B cell (primary cell): ENCODE results near the gene DEAF1. TPM values are rescaled to one million over a fixed set of nuclear protein-coding genes. Genes with fewer than 3 reads are reported as not detected.

Source experiments
- ATAC-seq: fragments of 200-7000 bp; cut with Tn5 transposase; one replicate; pipeline ENCODE4 v1.10.0; 2021; ENCODE audit warnings: low read depth, mild to moderate bottlenecking, moderate number of reproducible peaks, moderate library complexity
- CTCF ChIA-PET: fragments of 350-600 bp; sonication (Branson Sonifier 250); formaldehyde crosslinking; loops from one replicate; lab custom pipeline; 2021; ENCODE audit warnings: antibody characterized with exemption, inconsistent platforms; lab: Charles Lee
- POLR2A ChIA-PET: fragments of 350-600 bp; sonication (Branson Sonifier 250); formaldehyde crosslinking; loops from one replicate; lab custom pipeline; 2021; ENCODE audit warnings: antibody characterized with exemption; lab: Charles Lee
- DNase-seq: peaks from one replicate; pipeline ENCODE4 v3.0.0; 2013
- H2AFZ ChIP-seq: 2 replicates; pipeline ENCODE4 v1.6.1; 2012; ENCODE audit warnings: mild to moderate bottlenecking, low read depth, low read length; ENCODE audit not compliant: insufficient read depth, poor library complexity, severe bottlenecking
- H3K27ac ChIP-seq, 2 donors: 1 replicate in 1 of 2; 2 replicates in 1 of 2; pipeline ENCODE4 v1.5.1; 2012 to 2013; ENCODE audit warnings: low read length in 2 of 2, mild to moderate bottlenecking in 2 of 2, moderate library complexity in 1 of 2
- H3K27me3 ChIP-seq, 4 experiments: fragments of 200-600 bp in 1 of 4; sonication (generic) in 1 of 4; replicated peaks in 1 of 4; 1 replicate in 2 of 4; 2 replicates in 2 of 4; pipeline versions ENCODE4 v1.6.1 to v1.7.0; 2013 to 2016; ENCODE audit warnings: low read length in 3 of 4, mild to moderate bottlenecking in 2 of 4, mixed read lengths in 1 of 4, moderate library complexity in 1 of 4; ENCODE audit not compliant: insufficient read depth in 4 of 4, control insufficient read depth in 3 of 4; ENCODE audit errors: control extremely low read depth in 1 of 4
- H3K36me3 ChIP-seq, 2 experiments: replicated peaks in 1 of 2; 1 replicate in 1 of 2; 2 replicates in 1 of 2; pipeline versions ENCODE4 v1.6.1 to v1.7.1; 2013; ENCODE audit warnings: low read length in 1 of 2; ENCODE audit not compliant: insufficient read depth in 2 of 2, control insufficient read depth in 1 of 2; ENCODE audit errors: control extremely low read depth in 1 of 2, extremely low read depth in 1 of 2
- H3K4me1 ChIP-seq, 2 donors: fragments of 200-600 bp in 1 of 2; sonication (generic) in 1 of 2; 1 replicate in 1 of 2; 2 replicates in 1 of 2; pipeline versions ENCODE4 v1.5.1 to v1.6.1; 2013 to 2017; ENCODE audit warnings: low read length in 2 of 2; ENCODE audit not compliant: control insufficient read depth in 2 of 2, insufficient read depth in 2 of 2
- H3K4me2 ChIP-seq: replicated peaks from 2 replicates; pipeline ENCODE3; 2012; ENCODE audit warnings: mild to moderate bottlenecking, low read depth, low read length; ENCODE audit not compliant: poor library complexity, severe bottlenecking
- H3K4me3 ChIP-seq, 5 experiments: fragments of 200-600 bp in 1 of 5; sonication (generic) in 1 of 5; 1 replicate in 3 of 5; 2 replicates in 2 of 5; pipeline versions ENCODE4 v1.5.1 to v1.7.0; 2011 to 2016; ENCODE audit warnings: low read length in 4 of 5, mild to moderate bottlenecking in 4 of 5, low read depth in 2 of 5, control low read depth in 1 of 5, moderate library complexity in 1 of 5; ENCODE audit not compliant: insufficient read depth in 1 of 5; ENCODE audit errors: control extremely low read depth in 1 of 5, extremely low read depth in 1 of 5
- H3K79me2 ChIP-seq: fragments of 200-600 bp; sonication (generic); one replicate; pipeline ENCODE4 v1.6.0; 2016; ENCODE audit warnings: low read length; ENCODE audit not compliant: control insufficient read depth, insufficient read depth
- H3K9ac ChIP-seq: fragments of 200-600 bp; sonication (generic); 2 replicates; pipeline ENCODE4 v1.6.1; 2017; ENCODE audit warnings: mild to moderate bottlenecking, low read length, moderate library complexity
- H3K9me3 ChIP-seq, 3 donors: one replicate each; pipeline versions ENCODE4 v1.6.1 to v1.7.1; 2013; ENCODE audit warnings: low read length in 2 of 3; ENCODE audit not compliant: control insufficient read depth in 2 of 3, insufficient read depth in 1 of 3; ENCODE audit errors: control extremely low read depth in 1 of 3
- H4K20me1 ChIP-seq: 2 replicates; pipeline ENCODE4 v1.6.0; 2012; ENCODE audit warnings: mild to moderate bottlenecking, low read length; ENCODE audit not compliant: insufficient read depth, control insufficient read depth, poor library complexity, severe bottlenecking
- H3K27ac Mint-ChIP-seq: one replicate; pipeline ENCODE4 v1.8.0; 2021; ENCODE audit warnings: mixed read lengths
- H3K27me3 Mint-ChIP-seq: one replicate; pipeline ENCODE4 v1.8.0; 2021; ENCODE audit warnings: mixed read lengths
- H3K4me1 Mint-ChIP-seq: one replicate; pipeline ENCODE4 v1.8.0; 2021; ENCODE audit warnings: mixed read lengths
- H3K4me3 Mint-ChIP-seq: one replicate; pipeline ENCODE4 v1.8.0; 2021; ENCODE audit warnings: mixed read lengths
- H3K9me3 Mint-ChIP-seq: one replicate; pipeline ENCODE4 v1.8.0; 2022; ENCODE audit warnings: mixed read lengths; ENCODE audit not compliant: insufficient read depth
- EZH2 ChIP-seq: IDR thresholded peaks from 2 replicates; pipeline ENCODE4 v1.6.1; 2012; ENCODE audit warnings: borderline replicate concordance, low read depth, mild to moderate bottlenecking, moderate library complexity, low read length; ENCODE audit not compliant: insufficient read depth, poor library complexity, severe bottlenecking
- WGBS: methylation state at CpG from one replicate; pipeline ENCODE4 v1.1.5; 2013; ENCODE audit warnings: missing lambda C conversion rate; ENCODE audit not compliant: insufficient coverage; 5-methylcytosine and 5-hydroxymethylcytosine counted together
- intact Hi-C: fragments of 100-400 bp; cut with micrococcal nuclease; formaldehyde crosslinking; loops from one replicate; pipeline ENCODE4 v1.10.0; 2022
- polyA plus RNA-seq: library from polyadenylated mRNA; depleted of rRNA; stranded (reverse); fragments of >200 nt; gene quantifications from 2 replicates; pipeline ENCODE4 v1.2.3, GENCODE V29; 2012
- total RNA-seq, 2 donors: library from RNA; stranded (reverse); fragments of 120-200 nt in 1 of 2; gene quantifications; 1 replicate in 1 of 2; 2 replicates in 1 of 2; pipeline versions ENCODE4 v1.2.3 to v1.2.4, GENCODE V29; 2013 to 2022
- TF ChIP-seq, protein P1 (sequence below): fragments of 200-600 bp; IDR thresholded peaks from one replicate; pipeline ENCODE4 v1.8.0; 2022; ENCODE audit warnings: antibody characterized with exemption, mild to moderate bottlenecking

Gene DEAF1
- total and polyA plus RNA-seq, 2 donors (not counting 1 experiment from before 2014, with no cell fraction given), result 31.8 to 53.6 TPM

DNA sequence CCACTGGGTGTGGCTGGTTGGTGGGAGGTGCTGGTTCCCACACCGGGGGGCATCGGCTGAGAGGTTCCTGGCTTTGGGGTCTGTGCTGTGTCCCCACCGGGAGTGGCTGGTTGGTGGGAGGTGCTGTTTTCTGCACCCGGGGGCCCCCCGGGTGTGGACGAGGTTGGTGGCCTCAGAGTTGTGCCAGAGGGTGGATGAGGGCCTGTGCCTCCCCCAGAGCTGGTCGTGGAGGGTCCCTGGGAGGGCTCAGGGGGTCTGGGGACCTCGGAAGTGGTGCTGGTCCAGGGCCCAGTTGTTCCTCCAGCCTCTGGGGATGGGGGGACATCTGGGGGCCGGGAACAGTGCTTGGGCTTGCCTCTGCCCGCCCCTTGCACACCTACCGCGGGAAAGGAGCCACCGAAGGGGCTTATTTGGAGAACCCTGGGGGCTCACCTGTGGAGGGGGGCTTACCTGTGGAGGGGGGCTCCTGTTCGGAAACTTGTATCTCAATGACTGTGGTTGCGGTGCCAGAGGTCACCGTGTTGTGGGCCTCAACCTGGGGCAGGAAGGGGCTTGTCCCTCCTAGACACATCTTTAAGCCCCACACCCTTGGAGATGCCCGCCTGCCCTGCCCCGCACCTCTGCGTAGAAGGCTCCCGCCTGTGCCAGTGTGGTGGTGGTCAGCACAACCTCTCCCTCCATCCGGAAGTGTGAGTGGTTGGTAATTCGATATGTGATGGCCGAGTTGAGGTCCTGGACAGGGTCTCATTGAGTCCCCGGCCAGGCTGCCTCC lies 76.0 kb downstream of the DEAF1 start:
- Histone ChIP-seq H3K4me2 (no peak overlapping the region), H3K9me3 (no peaks in the 10 kb centered on the region), H3K36me3 (peaks cover 0 to 6% of the 10 kb centered on the region in 2 experiments), H3K9ac (no peak overlapping the region), H3K4me1 (peaks cover 16 to 24% of the 10 kb centered on the region in 2 donors), H3K79me2 (peaks cover 6% of the 10 kb centered on the region), H3K4me3 (no peak overlapping the region), H2AFZ (no peak overlapping the region), H3K27ac (no peak overlapping the region), H3K27me3 (no peaks in the 10 kb centered on the region), H4K20me1 (peaks cover 14% of the 10 kb centered on the region)
- CTCF ChIA-PET, result no interaction called here
- 96% methylated on average over 12 of the region's 24 CpGs for WGBS
- no peaks in the 10 kb centered on the region for H3K9me3 Mint-ChIP-seq
- H3K27ac Mint-ChIP-seq, result no peak overlapping the region
- ATAC-seq (no peak), DNase-seq (no peak)
- H3K4me1 Mint-ChIP-seq, result peaks cover 14% of the 10 kb centered on the region
- no peak for TF ChIP-seq EZH2
- TF ChIP-seq, protein P1, sequence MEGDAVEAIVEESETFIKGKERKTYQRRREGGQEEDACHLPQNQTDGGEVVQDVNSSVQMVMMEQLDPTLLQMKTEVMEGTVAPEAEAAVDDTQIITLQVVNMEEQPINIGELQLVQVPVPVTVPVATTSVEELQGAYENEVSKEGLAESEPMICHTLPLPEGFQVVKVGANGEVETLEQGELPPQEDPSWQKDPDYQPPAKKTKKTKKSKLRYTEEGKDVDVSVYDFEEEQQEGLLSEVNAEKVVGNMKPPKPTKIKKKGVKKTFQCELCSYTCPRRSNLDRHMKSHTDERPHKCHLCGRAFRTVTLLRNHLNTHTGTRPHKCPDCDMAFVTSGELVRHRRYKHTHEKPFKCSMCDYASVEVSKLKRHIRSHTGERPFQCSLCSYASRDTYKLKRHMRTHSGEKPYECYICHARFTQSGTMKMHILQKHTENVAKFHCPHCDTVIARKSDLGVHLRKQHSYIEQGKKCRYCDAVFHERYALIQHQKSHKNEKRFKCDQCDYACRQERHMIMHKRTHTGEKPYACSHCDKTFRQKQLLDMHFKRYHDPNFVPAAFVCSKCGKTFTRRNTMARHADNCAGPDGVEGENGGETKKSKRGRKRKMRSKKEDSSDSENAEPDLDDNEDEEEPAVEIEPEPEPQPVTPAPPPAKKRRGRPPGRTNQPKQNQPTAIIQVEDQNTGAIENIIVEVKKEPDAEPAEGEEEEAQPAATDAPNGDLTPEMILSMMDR, result no peak
- peaks cover 5% of the 10 kb centered on the region for H3K27me3 Mint-ChIP-seq
- intact Hi-C loops, result loop anchor here (10.0 kb wide), 1 partner anchor 106 kb away; no protein-coding TSS in a partner anchor
- POLR2A ChIA-PET, result no interaction called here
- H3K4me3 Mint-ChIP-seq, result no peak overlapping the region

DNA sequence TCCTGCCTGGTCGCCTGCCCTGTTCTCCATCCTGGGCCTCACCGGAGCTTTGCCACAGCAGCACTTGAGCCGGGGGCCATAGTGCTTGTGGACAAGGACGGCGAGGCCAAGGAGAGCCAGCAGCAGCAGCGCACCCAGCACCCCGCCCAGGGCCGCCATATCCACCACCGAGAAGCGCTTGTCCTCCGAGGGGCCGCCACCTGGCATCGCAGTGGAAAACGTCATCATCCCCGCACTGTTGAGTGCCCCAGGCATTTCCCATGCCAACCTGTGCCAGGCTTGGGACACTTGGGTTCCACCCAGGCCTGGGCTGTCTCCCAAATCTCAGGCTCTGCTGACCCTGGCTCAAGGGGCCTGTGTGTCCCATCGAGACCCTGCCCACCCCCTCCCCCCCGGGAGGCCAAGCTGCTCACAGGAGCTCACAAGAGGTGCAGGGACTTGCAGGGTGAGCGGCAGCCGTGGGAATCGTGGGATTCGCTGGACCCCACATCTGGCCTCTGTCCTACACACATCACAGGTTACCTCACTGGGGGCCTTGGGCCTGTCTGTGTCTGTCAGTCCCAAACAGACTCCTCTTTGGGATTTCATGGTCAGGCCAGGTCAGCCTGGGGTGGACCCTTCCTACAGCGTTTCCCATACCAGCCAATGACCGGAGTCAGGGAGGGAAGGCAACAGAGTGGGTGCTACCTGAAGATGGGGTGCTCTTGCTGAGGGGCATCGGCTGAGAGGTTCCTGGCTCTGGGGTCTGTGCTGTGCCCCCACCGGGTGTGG lies 76.9 kb downstream of the DEAF1 start:
- intact Hi-C loops, result loop anchor here (2.0 to 10.0 kb wide), 3 partner anchors 49 to 187 kb away; partner anchors contain the start of gene PIDD1
- H3K27ac Mint-ChIP-seq, result peak overlapping the region; percentile 53
- POLR2A ChIA-PET, result no interaction called here

More for the DNA sequence above, 76.9 kb downstream of the DEAF1 start:
- Mint-ChIP-seq H3K9me3 (no peaks in the 10 kb centered on the region), H3K27me3 (peaks cover under 1% of the 10 kb centered on the region), H3K4me1 (peaks cover 14% of the 10 kb centered on the region), H3K4me3 (peak overlapping the region; percentile 41)
- H3K9me3 ChIP-seq, result no peaks in the 10 kb centered on the region
- no peaks in the 10 kb centered on the region for H3K27me3 ChIP-seq
- DNase-seq, result no peak
- H3K4me2 ChIP-seq, result no peak overlapping the region
- no peak overlapping the region for H3K27ac ChIP-seq
- peaks cover 0 to 11% of the 10 kb centered on the region in 2 experiments for H3K36me3 ChIP-seq
- CTCF ChIA-PET, result no interaction called here
- no peak overlapping the region for H3K4me3 ChIP-seq
- ATAC-seq, result no peak
- H3K9ac ChIP-seq, result no peak overlapping the region
- H3K79me2 ChIP-seq, result peaks cover 6% of the 10 kb centered on the region
- no peak overlapping the region for H2AFZ ChIP-seq
- 92% methylated on average over 25 of the region's 25 CpGs for WGBS
- peaks cover 22% of the 10 kb centered on the region for H4K20me1 ChIP-seq
- H3K4me1 ChIP-seq, result peaks cover 18 to 31% of the 10 kb centered on the region in 2 donors
- TF ChIP-seq EZH2, result no peak
- TF ChIP-seq, protein P1, result no peak
